ENCODE results near the gene MOB3A. TPM values are rescaled to one million over a fixed set of nuclear protein-coding genes. Genes with fewer than 3 reads are reported as not detected.
"Not testable (repeated sequence)": the region's sequence is repeated elsewhere in the genome, so short reads cannot be mapped to it uniquely, and the experiment has no call there.

MOB3A gene
- polyA plus RNA-seq, 1 of the 3 experiments (the other 2 are of a cell fraction), result 24.1 TPM

DNA sequence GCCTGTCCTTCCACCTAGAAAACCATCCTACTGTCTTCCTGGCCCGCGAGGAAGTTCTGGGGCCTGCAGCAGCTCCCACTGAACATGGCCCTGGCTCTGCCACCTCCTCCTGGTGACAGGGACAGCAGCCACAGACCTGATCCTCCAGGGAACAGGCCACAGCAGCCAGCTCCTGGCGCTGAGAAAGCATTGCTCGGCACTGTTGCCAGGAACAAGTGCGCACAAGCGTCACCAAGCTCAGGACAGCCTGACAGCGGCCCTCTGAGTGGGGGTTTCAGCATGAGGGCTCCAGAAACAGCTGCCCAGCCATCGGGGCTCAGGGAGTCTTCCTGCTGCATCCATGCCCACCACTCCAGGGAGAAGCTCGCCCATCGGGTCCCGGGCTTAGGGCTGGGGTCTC is 33.4 kb upstream of the MOB3A start:
- WGBS (ENCODE audit: low lambda C conversion rate), result no CpG with 5 or more reads among the region's 11 CpGs
- Histone ChIP-seq H4K20me1 (ENCODE audit: insufficient read depth) (peaks cover 44% of the 10 kb centered on the region), H3K4me3 (ENCODE audit: low read depth in 2 of 2, low read length in 1 of 2) (no peak overlapping the region), H3K4me2 (no peak overlapping the region), H3F3A (replicated peaks; ENCODE audit: insufficient read depth) (no peaks in the 10 kb centered on the region), H3K9me2 (no peaks in the 10 kb centered on the region), H3K4me1 (ENCODE audit: control insufficient read depth in 1 of 2, insufficient read depth in 2 of 2, low read depth in 1 of 2, low read length in 1 of 2) (no peaks in the 10 kb centered on the region), H3K9ac (no peak overlapping the region), H2AFZ (ENCODE audit: low read depth) (no peak overlapping the region), H3K27me3 (ENCODE audit: insufficient read depth) (no peaks in the 10 kb centered on the region), H3K79me2 (ENCODE audit: insufficient read depth) (peaks cover 51% of the 10 kb centered on the region), H3K36me3 (replicated peaks in 1 of 2; ENCODE audit: control insufficient read depth in 1 of 2, insufficient read depth in 2 of 2, low read length in 1 of 2) (peaks cover 26 to 56% of the 10 kb centered on the region in 2 experiments), H3K27ac (ENCODE audit: low read depth in 2 of 2, low read length in 1 of 2) (no peak overlapping the region), H3K9me3 (no peaks in the 10 kb centered on the region)
- POLR2A ChIA-PET, result no interaction called here
- no peak for TF ChIP-seq MXI1 (IDR thresholded peaks at IDR 0.05; ENCODE audit: low read depth, low read length)
- no peak for TF ChIP-seq SMC3 (IDR thresholded peaks at IDR 0.05; ENCODE audit: low read depth, low read length)
- TF ChIP-seq FOXJ3 (CRISPR knock-in tag; IDR thresholded peaks at IDR 0.05), result no peak
- no peak for TF ChIP-seq FOXM1 (IDR thresholded peaks at IDR 0.05; ENCODE audit: low read depth)
- TF ChIP-seq ELF1 (IDR thresholded peaks at IDR 0.05), result no peak
- TF ChIP-seq, protein P1, sequence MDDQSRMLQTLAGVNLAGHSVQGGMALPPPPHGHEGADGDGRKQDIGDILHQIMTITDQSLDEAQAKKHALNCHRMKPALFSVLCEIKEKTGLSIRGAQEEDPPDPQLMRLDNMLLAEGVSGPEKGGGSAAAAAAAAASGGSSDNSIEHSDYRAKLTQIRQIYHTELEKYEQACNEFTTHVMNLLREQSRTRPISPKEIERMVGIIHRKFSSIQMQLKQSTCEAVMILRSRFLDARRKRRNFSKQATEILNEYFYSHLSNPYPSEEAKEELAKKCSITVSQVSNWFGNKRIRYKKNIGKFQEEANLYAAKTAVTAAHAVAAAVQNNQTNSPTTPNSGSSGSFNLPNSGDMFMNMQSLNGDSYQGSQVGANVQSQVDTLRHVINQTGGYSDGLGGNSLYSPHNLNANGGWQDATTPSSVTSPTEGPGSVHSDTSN (IDR thresholded peaks at IDR 0.05), result no peak
- TF ChIP-seq, protein P2, sequence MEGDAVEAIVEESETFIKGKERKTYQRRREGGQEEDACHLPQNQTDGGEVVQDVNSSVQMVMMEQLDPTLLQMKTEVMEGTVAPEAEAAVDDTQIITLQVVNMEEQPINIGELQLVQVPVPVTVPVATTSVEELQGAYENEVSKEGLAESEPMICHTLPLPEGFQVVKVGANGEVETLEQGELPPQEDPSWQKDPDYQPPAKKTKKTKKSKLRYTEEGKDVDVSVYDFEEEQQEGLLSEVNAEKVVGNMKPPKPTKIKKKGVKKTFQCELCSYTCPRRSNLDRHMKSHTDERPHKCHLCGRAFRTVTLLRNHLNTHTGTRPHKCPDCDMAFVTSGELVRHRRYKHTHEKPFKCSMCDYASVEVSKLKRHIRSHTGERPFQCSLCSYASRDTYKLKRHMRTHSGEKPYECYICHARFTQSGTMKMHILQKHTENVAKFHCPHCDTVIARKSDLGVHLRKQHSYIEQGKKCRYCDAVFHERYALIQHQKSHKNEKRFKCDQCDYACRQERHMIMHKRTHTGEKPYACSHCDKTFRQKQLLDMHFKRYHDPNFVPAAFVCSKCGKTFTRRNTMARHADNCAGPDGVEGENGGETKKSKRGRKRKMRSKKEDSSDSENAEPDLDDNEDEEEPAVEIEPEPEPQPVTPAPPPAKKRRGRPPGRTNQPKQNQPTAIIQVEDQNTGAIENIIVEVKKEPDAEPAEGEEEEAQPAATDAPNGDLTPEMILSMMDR (IDR thresholded peaks at IDR 0.05), result no peak
- CTCF ChIA-PET, result interaction anchor here (0.9 to 1.1 kb wide), 2 partner anchors 19 to 186 kb away, joined by 3 to 4 read pairs; no protein-coding TSS in a partner anchor
- DNase-seq, result no peak

- no peak overlapping the region for H2AFZ ChIP-seq (ENCODE audit: low read depth)
- no peaks in the 10 kb centered on the region for H3F3A ChIP-seq (replicated peaks; ENCODE audit: insufficient read depth)
- H3K36me3 ChIP-seq (replicated peaks in 1 of 2; ENCODE audit: control insufficient read depth in 1 of 2, insufficient read depth in 2 of 2, low read length in 1 of 2), result peaks cover 25 to 60% of the 10 kb centered on the region in 2 experiments
- H3K9me3 ChIP-seq, result no peaks in the 10 kb centered on the region
- ChIA-PET POLR2A (no interaction called here), CTCF (interaction anchor here (0.9 to 1.1 kb wide), 2 partner anchors 18 to 187 kb away, joined by 3 to 4 read pairs; no protein-coding TSS in a partner anchor)
- DNase-seq, result no peak
- TF ChIP-seq, protein P3, sequence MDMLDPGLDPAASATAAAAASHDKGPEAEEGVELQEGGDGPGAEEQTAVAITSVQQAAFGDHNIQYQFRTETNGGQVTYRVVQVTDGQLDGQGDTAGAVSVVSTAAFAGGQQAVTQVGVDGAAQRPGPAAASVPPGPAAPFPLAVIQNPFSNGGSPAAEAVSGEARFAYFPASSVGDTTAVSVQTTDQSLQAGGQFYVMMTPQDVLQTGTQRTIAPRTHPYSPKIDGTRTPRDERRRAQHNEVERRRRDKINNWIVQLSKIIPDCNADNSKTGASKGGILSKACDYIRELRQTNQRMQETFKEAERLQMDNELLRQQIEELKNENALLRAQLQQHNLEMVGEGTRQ (IDR thresholded peaks at IDR 0.05; ENCODE audit: borderline replicate concordance, low read depth, low read length), result no peak
- TF ChIP-seq TEAD4 (IDR thresholded peaks at IDR 0.05; ENCODE audit: borderline replicate concordance, insufficient read depth) (no peak), GATA2 (CRISPR knock-in tag; IDR thresholded peaks at IDR 0.05) (no peak), SIN3A (IDR thresholded peaks at IDR 0.05; ENCODE audit: borderline replicate concordance, low read depth, low read length) (no peak), GABPA (IDR thresholded peaks at IDR 0.05; ENCODE audit: low read depth) (no peak)
- H3K4me3 ChIP-seq (ENCODE audit: low read depth in 2 of 2, low read length in 1 of 2), result no peak overlapping the region
- 90% methylated on average over 5 of the region's 21 CpGs for WGBS (ENCODE audit: low lambda C conversion rate)
- no peaks in the 10 kb centered on the region for H3K4me1 ChIP-seq (ENCODE audit: control insufficient read depth in 1 of 2, insufficient read depth in 2 of 2, low read depth in 1 of 2, low read length in 1 of 2)
- no peaks in the 10 kb centered on the region for H3K27me3 ChIP-seq (ENCODE audit: insufficient read depth)
- H3K27ac ChIP-seq (ENCODE audit: low read depth in 2 of 2, low read length in 1 of 2), result no peak overlapping the region
- no peaks in the 10 kb centered on the region for H3K9me2 ChIP-seq
- H3K9ac ChIP-seq, result no peak overlapping the region
- peaks cover 46% of the 10 kb centered on the region for H3K79me2 ChIP-seq (ENCODE audit: insufficient read depth)
- peaks cover 47% of the 10 kb centered on the region for H4K20me1 ChIP-seq (ENCODE audit: insufficient read depth)
- no peak overlapping the region for H3K4me2 ChIP-seq
Measured at GRCh38 chr19:2129022-2129421, 32.9 kb upstream of the MOB3A start.

DNA sequence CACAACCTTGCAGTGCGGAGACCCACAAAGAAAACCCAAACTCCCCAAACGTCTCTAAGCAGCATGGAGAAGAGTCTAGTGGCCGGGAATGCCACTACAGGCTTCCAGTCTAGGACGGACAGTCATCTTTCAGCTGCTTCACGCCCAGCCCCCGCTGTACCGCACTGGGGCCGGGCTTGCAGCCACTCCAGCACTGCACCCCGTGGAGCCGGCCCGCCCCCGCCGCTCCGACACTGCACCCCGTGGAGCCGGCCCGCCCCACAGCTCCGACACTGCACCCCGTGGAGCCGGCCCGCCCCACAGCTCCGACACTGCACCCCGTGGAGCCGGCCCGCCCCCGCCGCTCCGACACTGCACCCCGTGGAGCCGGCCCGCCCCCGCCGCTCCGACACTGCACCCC is 32.1 kb upstream of the MOB3A start:
- Histone ChIP-seq H3K79me2 (ENCODE audit: insufficient read depth) (peaks cover 38% of the 10 kb centered on the region; the same call in 1 of the 2 replicates), H4K20me1 (ENCODE audit: insufficient read depth) (peaks cover 52% of the 10 kb centered on the region), H3K36me3 (replicated peaks in 1 of 2; ENCODE audit: control insufficient read depth in 1 of 2, insufficient read depth in 2 of 2, low read length in 1 of 2) (peaks cover 24 to 65% of the 10 kb centered on the region in 2 experiments)
- H2AFZ ChIP-seq (ENCODE audit: low read depth); H3K27ac ChIP-seq (ENCODE audit: low read depth in 2 of 2, low read length in 1 of 2); H3K27me3 ChIP-seq (ENCODE audit: insufficient read depth); H3F3A ChIP-seq (replicated peaks; ENCODE audit: insufficient read depth); H3K4me3 ChIP-seq (ENCODE audit: low read depth in 2 of 2, low read length in 1 of 2); POLR2A ChIA-PET; DNase-seq; H3K9ac ChIP-seq; H3K4me1 ChIP-seq (ENCODE audit: control insufficient read depth in 1 of 2, insufficient read depth in 2 of 2, low read depth in 1 of 2, low read length in 1 of 2); H3K9me3 ChIP-seq; H3K9me2 ChIP-seq; H3K4me2 ChIP-seq: not testable (repeated sequence)
- WGBS (ENCODE audit: low lambda C conversion rate), result 95% methylated on average over 9 of the region's 34 CpGs
- CTCF ChIA-PET, result interaction anchor here (1.2 kb wide), 1 partner anchor 188 kb away, joined by 3 read pairs; no protein-coding TSS in a partner anchor
